Measurements from ENCODE around the gene VPS37B. TPM values are rescaled to one million over a fixed set of nuclear protein-coding genes. Genes with fewer than 3 reads are reported as not detected.

Gene VPS37B
- total RNA-seq, 1 donor from 2014 or later = 13.8 TPM

DNA sequence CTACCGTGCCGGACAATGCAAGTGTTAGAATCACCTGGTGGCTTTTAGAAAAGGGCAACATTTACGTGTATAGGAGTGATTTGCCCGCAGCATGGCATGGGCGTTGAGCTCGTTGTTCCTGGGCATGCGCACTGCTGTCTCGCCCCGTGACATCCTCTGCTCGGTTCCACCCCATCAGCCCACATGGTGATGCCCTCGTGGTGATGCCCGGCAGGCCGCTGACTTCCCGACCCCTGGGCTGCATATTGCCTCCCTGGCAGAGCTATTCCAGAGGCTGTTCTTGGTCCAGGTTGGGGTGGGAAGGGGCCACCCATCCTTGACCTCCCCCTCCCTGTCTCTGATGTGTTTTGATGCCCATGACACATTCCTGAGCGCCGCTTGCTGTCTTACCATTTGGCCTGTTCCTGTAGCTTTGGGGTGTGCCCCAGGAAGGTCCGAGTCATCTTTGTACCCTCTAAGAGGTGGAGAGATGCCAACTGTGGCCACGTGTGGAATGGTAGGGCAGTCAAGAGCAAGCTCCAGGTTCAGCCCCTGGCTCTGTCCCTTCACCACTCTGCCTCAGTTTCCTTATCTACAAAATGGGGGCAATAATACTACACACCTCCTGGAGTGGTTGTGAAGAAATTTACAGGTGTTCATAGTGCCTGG is 55.9 kb downstream of the VPS37B start:
- Mint-ChIP-seq H3K27me3 (ENCODE audit: unreplicated experiment) (peaks cover 18% of the 10 kb centered on the region), H3K27ac (ENCODE audit: unreplicated experiment) (peak overlapping the region; percentile 72), H3K4me3 (ENCODE audit: unreplicated experiment) (no peak overlapping the region)

DNA sequence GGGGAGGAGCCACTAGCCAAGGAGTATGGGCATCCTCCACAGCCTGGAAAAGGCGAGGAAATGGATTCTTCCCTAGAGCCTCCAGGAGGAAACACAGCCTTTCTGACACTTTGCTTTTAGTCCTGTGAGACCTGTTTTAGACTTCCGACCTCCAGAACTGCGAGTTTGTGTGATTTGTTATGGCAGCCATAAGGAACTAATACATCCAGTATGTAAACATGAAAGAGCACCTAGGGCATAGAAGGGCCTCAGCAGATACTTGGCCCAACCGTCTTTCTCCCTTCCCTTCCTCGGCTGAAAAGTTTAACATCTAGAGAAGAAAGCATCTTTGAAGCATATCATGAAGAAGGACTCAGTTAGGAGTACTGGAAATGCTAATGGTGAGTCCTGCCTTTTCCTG is 57.1 kb downstream of the VPS37B start:
- Mint-ChIP-seq H3K36me3 (ENCODE audit: low read depth, unreplicated experiment) (peaks cover 44% of the 10 kb centered on the region), H3K27ac (ENCODE audit: unreplicated experiment) (no peak overlapping the region), H3K4me1 (ENCODE audit: unreplicated experiment) (peaks cover 46% of the 10 kb centered on the region), H3K27me3 (ENCODE audit: unreplicated experiment) (peaks cover 27% of the 10 kb centered on the region), H3K4me3 (ENCODE audit: unreplicated experiment) (peak overlapping the region; percentile 54), H3K9me3 (ENCODE audit: unreplicated experiment) (no peaks in the 10 kb centered on the region)
- TF ChIP-seq, protein P1, sequence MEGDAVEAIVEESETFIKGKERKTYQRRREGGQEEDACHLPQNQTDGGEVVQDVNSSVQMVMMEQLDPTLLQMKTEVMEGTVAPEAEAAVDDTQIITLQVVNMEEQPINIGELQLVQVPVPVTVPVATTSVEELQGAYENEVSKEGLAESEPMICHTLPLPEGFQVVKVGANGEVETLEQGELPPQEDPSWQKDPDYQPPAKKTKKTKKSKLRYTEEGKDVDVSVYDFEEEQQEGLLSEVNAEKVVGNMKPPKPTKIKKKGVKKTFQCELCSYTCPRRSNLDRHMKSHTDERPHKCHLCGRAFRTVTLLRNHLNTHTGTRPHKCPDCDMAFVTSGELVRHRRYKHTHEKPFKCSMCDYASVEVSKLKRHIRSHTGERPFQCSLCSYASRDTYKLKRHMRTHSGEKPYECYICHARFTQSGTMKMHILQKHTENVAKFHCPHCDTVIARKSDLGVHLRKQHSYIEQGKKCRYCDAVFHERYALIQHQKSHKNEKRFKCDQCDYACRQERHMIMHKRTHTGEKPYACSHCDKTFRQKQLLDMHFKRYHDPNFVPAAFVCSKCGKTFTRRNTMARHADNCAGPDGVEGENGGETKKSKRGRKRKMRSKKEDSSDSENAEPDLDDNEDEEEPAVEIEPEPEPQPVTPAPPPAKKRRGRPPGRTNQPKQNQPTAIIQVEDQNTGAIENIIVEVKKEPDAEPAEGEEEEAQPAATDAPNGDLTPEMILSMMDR (IDR thresholded peaks at IDR 0.05; ENCODE audit: unreplicated experiment) = no peak
- no peak for DNase-seq (ENCODE audit: low spot score)

More for the DNA sequence above, 55.9 kb downstream of the VPS37B start:
- no peak for DNase-seq (ENCODE audit: low spot score)
- peaks cover 42% of the 10 kb centered on the region for H3K4me1 Mint-ChIP-seq (ENCODE audit: unreplicated experiment)
- H3K36me3 Mint-ChIP-seq (ENCODE audit: low read depth, unreplicated experiment) = peaks cover 36% of the 10 kb centered on the region
- TF ChIP-seq, protein P1 (IDR thresholded peaks at IDR 0.05; ENCODE audit: unreplicated experiment) = no peak
- H3K9me3 Mint-ChIP-seq (ENCODE audit: unreplicated experiment) = no peaks in the 10 kb centered on the region

DNA sequence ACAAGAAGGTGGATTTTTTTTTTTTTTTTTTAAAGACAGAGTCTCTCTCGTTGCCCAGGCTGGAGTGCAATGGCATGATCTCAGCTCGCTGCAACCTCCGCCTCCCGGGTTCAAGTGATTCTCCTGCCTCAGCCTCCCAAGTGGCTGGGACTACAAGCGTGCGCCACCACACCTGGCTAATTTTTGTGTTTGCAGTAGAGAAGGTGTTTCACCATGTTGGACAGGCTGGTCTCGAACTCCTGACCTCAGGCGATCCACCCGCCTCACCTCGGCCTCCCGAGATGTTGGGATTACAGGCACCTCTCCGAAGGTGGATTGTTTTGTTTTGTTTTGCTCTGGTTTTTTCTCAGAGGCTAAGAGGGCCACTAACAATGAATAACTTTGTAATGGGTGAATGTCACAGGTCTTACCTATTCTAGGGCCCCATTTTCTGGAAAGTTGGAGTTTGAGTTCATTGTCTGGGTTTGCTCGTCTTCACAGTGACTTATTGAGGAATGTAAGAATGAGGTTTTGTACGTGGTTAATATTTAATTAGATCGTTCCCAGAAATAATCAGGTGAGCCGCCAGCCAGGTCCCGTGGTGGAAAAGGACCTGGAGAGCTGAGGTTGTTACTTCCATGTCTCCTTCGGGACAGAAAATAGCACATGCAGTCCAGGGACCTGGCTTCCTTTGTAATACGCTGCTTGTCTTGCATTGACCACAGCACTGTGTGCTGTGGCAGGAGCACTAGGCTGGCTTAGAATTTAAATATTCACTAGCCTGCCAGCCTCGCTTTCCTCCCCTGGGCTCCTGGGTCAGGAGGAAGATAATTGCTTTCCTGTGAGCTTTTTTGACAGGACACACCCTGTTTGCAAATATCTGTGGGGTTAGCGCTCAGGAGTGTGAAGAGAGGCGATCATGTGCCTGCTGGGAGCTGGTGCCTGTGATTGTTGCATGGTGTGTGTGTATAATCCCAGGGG is 58.3 kb downstream of the VPS37B start:
- Mint-ChIP-seq H3K4me1 (ENCODE audit: unreplicated experiment) (peaks cover 52% of the 10 kb centered on the region), H3K27me3 (ENCODE audit: unreplicated experiment) (peaks cover 28% of the 10 kb centered on the region), H3K36me3 (ENCODE audit: low read depth, unreplicated experiment) (peaks cover 48% of the 10 kb centered on the region), H3K9me3 (ENCODE audit: unreplicated experiment) (no peaks in the 10 kb centered on the region), H3K27ac (ENCODE audit: unreplicated experiment) (no peak overlapping the region), H3K4me3 (ENCODE audit: unreplicated experiment) (peak overlapping the region; percentile 96)
- TF ChIP-seq, protein P1 (IDR thresholded peaks at IDR 0.05; ENCODE audit: unreplicated experiment) = no peak
- no peak for DNase-seq (ENCODE audit: low spot score)

DNA sequence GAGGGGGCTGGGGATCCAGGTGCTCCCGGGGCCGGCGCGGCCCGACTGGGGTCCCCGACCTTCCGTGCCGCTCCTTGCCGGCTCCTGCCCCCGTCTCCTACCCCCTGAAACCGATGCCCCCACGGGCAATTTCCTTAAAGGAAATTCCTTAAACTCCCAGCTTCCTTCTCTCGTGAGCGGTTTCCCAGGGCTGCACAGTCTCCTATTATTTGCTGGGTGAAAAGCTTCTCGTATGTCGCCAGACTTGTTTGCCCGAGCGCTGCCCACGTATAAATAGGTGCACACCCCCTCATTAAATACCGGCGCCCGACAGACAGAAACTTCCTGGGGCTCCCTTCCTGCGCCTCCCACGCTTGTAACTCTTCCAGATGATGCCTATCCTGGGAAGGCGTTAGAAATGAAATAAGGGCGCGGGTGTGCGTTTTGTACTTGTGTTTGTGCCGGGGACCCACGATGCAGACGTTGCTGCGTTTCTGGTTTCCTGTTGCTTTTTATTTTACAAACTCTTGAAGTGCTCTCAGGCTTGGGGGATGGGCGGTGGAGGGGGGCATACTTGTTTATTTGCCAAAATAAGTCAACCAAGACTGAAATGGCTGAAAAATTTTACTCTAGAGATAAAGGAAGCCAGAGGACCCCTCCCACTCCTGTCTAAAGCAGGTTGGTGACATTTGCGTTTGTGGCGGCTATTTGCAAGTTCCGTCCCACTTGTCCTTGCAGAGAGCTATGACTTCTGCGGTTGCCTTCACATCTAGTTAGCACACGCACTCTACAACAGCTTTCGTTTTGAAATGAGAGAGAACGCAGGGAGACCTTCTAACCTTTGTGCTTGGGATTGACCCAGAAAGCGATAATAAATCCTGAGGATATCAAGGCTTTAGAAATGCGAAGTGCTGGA is 59.6 kb downstream of the VPS37B start:
- peak; percentile 43 for DNase-seq (ENCODE audit: low spot score)
- peaks cover 46% of the 10 kb centered on the region for H3K36me3 Mint-ChIP-seq (ENCODE audit: low read depth, unreplicated experiment)
- H3K4me3 Mint-ChIP-seq (ENCODE audit: unreplicated experiment) = peak overlapping the region; percentile 96
- peaks cover 26% of the 10 kb centered on the region for H3K27me3 Mint-ChIP-seq (ENCODE audit: unreplicated experiment)
- TF ChIP-seq, protein P1 (IDR thresholded peaks at IDR 0.05; ENCODE audit: unreplicated experiment) = no peak
- no peaks in the 10 kb centered on the region for H3K9me3 Mint-ChIP-seq (ENCODE audit: unreplicated experiment)
- peaks cover 41% of the 10 kb centered on the region for H3K4me1 Mint-ChIP-seq (ENCODE audit: unreplicated experiment)
- peak overlapping the region; percentile 91 for H3K27ac Mint-ChIP-seq (ENCODE audit: unreplicated experiment)
